ENCODE measurements around the gene NCOA6.
"Not testable (repeated sequence)": the region's sequence is repeated elsewhere in the genome, so short reads cannot be mapped to it uniquely, and the experiment has no call there.

NCOA6 gene

GRCh38 chr20:34831936-34832335, 6.5 kb upstream of the NCOA6 start:
- no peak for DNase-seq (ENCODE audit: extremely low read depth in 1 of 2, low read depth in 1 of 2)

GRCh38 chr20:34829191-34829590, 3.7 kb upstream of the NCOA6 start:
- DNase-seq (ENCODE audit: extremely low read depth in 1 of 2, low read depth in 1 of 2): no peak

- peak; percentile 13 to 49 for DNase-seq (ENCODE audit: extremely low read depth in 1 of 2, low read depth in 1 of 2)
Measured at GRCh38 chr20:34824806-34825529, 483 bp downstream of the NCOA6 start.

GRCh38 chr20:34824452-34824805, 1.0 kb downstream of the NCOA6 start:
- DNase-seq (ENCODE audit: extremely low read depth in 1 of 2, low read depth in 1 of 2): peak; percentile 34 to 42

- DNase-seq (ENCODE audit: extremely low read depth in 1 of 2, low read depth in 1 of 2): no peak
Measured at GRCh38 chr20:34824026-34824425, 1.4 kb downstream of the NCOA6 start.

- no peak for DNase-seq (ENCODE audit: extremely low read depth in 1 of 2, low read depth in 1 of 2)
Measured at GRCh38 chr20:34820805-34821578, 4.5 kb downstream of the NCOA6 start.

- DNase-seq (ENCODE audit: extremely low read depth in 1 of 2, low read depth in 1 of 2): no peak
Measured at GRCh38 chr20:34817801-34818200, 7.7 kb downstream of the NCOA6 start.

GRCh38 chr20:34817072-34817471, 8.4 kb downstream of the NCOA6 start:
- no peak for DNase-seq (ENCODE audit: extremely low read depth in 1 of 2, low read depth in 1 of 2)

- no peak for DNase-seq (ENCODE audit: extremely low read depth in 1 of 2, low read depth in 1 of 2)
Measured at GRCh38 chr20:34815636-34816035, 9.8 kb downstream of the NCOA6 start.

- DNase-seq (ENCODE audit: extremely low read depth in 1 of 2, low read depth in 1 of 2): no peak
Measured at GRCh38 chr20:34808583-34808982, 16.9 kb downstream of the NCOA6 start.

- not testable (repeated sequence) for DNase-seq (ENCODE audit: extremely low read depth in 1 of 2, low read depth in 1 of 2)
Measured at GRCh38 chr20:34807944-34808465, 17.4 kb downstream of the NCOA6 start.

GRCh38 chr20:34806255-34806654, 19.2 kb downstream of the NCOA6 start:
- DNase-seq (ENCODE audit: extremely low read depth in 1 of 2, low read depth in 1 of 2): no peak

- no peak for DNase-seq (ENCODE audit: extremely low read depth in 1 of 2, low read depth in 1 of 2)
Measured at GRCh38 chr20:34798871-34799270, 26.6 kb downstream of the NCOA6 start.

GRCh38 chr20:34798328-34798727, 27.1 kb downstream of the NCOA6 start:
- DNase-seq (ENCODE audit: extremely low read depth in 1 of 2, low read depth in 1 of 2): no peak

GRCh38 chr20:34797012-34797995, 28.1 kb downstream of the NCOA6 start:
- DNase-seq (ENCODE audit: extremely low read depth in 1 of 2, low read depth in 1 of 2): no peak

GRCh38 chr20:34794006-34794585, 31.4 kb downstream of the NCOA6 start:
- no peak for DNase-seq (ENCODE audit: extremely low read depth in 1 of 2, low read depth in 1 of 2)

- DNase-seq (ENCODE audit: extremely low read depth in 1 of 2, low read depth in 1 of 2): no peak
Measured at GRCh38 chr20:34792687-34793363, 32.6 kb downstream of the NCOA6 start.

- no peak for DNase-seq (ENCODE audit: extremely low read depth in 1 of 2, low read depth in 1 of 2)
Measured at GRCh38 chr20:34791289-34792020, 34.0 kb downstream of the NCOA6 start.

GRCh38 chr20:34781220-34781619, 44.2 kb downstream of the NCOA6 start:
- no peak for DNase-seq (ENCODE audit: extremely low read depth in 1 of 2, low read depth in 1 of 2)
